ENCODE measurements around the gene ATP8A2.
"Not testable (repeated sequence)": the region's sequence is repeated elsewhere in the genome, so short reads cannot be mapped to it uniquely, and the experiment has no call there.

Gene ATP8A2

DNA sequence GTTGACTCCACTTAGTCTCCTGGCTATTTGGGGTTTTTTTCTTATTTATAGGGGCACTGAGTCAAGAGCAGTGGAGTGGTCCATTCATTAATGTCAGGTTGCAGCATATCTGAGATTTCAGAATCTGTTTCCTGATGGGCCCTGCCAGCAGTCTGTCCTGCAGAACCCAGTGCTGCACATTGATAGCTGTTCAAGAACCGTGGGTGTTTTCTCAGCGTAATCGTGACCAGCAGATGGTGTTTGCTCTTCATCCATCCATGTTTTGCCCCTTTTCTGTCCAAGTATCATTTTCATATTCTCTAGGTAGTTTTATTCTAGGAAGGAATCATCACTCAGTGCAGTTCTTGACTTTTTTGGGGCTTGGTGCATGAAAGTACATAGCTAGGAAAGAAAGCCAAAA lies 166.5 kb downstream of the ATP8A2 start:
- DNase-seq (ENCODE audit: low read depth in 1 of 2, low spot score in 1 of 2), result no peak

GRCh38 chr13:25541434-25542123 lies 169.8 kb downstream of the ATP8A2 start:
- DNase-seq (ENCODE audit: low read depth in 1 of 2, low spot score in 1 of 2), result no peak

DNA sequence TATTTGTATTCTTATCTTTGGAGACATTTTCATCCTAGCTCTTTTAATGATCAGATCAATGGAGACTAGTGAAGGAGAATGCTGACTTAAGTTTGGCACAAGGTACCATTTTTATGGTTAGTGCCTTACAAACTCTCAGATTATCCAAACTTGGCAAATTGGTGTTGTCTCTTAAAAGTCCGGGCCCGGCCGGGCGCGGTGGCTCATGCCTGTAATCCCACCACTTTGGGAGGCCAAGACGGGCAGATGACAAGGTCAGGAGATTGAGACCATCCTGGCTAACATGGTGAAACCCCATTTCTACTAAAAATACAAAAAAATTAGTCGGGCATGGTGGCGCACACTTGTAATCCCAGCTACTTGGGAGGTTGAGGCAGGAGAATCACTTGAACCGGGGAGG lies 177.2 kb downstream of the ATP8A2 start:
- DNase-seq (ENCODE audit: low read depth in 1 of 2, low spot score in 1 of 2), result not testable (repeated sequence)

DNA sequence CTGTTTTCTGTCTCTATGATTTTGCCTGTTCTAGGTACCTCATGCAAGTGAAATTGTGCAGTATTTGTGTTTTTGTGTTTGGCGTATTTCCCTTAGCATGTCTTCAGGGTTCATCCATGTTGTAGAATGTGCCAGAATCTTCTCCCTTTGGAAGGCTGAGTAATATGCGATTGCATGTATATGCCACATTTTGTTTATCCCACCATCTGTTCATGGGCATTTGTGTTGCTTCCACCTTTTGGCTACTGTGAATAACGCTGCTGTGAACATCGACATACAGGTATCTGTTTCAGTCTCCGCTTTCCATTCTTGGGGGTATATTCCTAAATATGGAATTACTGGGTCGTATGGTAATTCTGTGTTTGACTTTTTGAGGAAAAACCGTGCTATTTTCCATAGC lies 190.0 kb downstream of the ATP8A2 start:
- DNase-seq (ENCODE audit: low read depth in 1 of 2, low spot score in 1 of 2), result no peak

- DNase-seq (ENCODE audit: low read depth in 1 of 2, low spot score in 1 of 2), result no peak
These were observed 198.4 kb downstream of the ATP8A2 start for GRCh38 chr13:25570185-25570584.

- no peak for DNase-seq (ENCODE audit: low read depth in 1 of 2, low spot score in 1 of 2)
These were observed 199.5 kb downstream of the ATP8A2 start for GRCh38 chr13:25571237-25571636.

- DNase-seq (ENCODE audit: low read depth in 1 of 2, low spot score in 1 of 2), result not testable (repeated sequence)
These were observed 200.4 kb downstream of the ATP8A2 start for GRCh38 chr13:25572171-25572570.

- peak; percentile 39 to 42 for DNase-seq (ENCODE audit: low read depth in 1 of 2, low spot score in 1 of 2)
These were observed 202.9 kb downstream of the ATP8A2 start for GRCh38 chr13:25574437-25575411.

DNA sequence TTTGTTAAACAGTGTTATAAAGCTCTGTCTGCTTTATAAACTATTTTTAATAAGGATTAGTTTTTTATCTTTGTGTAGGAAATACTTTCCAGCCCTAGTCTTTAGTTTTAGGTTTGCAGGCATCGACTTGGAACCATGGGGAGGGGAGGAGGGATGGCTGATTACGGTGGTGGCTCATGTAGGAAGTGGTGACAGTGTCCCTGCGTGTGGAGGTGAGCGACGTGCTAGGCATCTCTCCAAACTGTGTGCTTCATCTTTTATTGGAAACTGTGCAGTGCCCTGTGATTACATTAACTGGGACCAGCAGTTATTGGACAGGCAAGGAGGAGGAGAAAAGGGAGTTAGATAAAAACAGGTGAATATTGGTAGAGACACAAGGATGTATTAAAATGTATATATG lies 203.8 kb downstream of the ATP8A2 start:
- no peak for DNase-seq (ENCODE audit: low read depth in 1 of 2, low spot score in 1 of 2)

GRCh38 chr13:25578526-25578925 lies 206.8 kb downstream of the ATP8A2 start:
- DNase-seq (ENCODE audit: low read depth in 1 of 2, low spot score in 1 of 2), result no peak

DNA sequence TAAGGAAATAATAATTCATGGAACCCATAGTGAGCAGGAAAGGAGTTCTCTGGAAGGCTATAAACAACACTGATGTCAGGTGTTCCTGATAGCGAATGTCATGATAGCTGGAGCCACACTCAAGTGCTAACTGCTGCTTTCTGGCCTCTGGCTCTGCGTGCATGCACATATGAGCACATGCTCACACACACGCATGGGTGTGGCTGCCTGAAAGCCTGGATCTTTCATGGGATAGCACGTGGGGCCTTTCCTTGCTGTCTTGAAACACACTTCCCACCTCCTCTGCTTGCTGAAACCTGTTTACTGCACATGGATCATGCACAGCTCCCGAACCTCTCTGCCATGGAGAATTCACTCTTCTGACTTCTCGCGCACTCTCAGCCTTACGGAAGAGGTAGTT lies 207.4 kb downstream of the ATP8A2 start:
- no peak for DNase-seq (ENCODE audit: low read depth in 1 of 2, low spot score in 1 of 2)

- DNase-seq (ENCODE audit: low read depth in 1 of 2, low spot score in 1 of 2), result no peak
These were observed 209.6 kb downstream of the ATP8A2 start for GRCh38 chr13:25581351-25581750.

GRCh38 chr13:25584087-25584486 lies 212.3 kb downstream of the ATP8A2 start:
- DNase-seq (ENCODE audit: low read depth in 1 of 2, low spot score in 1 of 2), result no peak

- no peak for DNase-seq (ENCODE audit: low read depth in 1 of 2, low spot score in 1 of 2)
These were observed 213.2 kb downstream of the ATP8A2 start for GRCh38 chr13:25585000-25585399.

- DNase-seq (ENCODE audit: low read depth in 1 of 2, low spot score in 1 of 2), result no peak
These were observed 215.7 kb downstream of the ATP8A2 start for GRCh38 chr13:25587326-25587980.

- DNase-seq (ENCODE audit: low read depth in 1 of 2, low spot score in 1 of 2), result no peak
These were observed 216.7 kb downstream of the ATP8A2 start for GRCh38 chr13:25588336-25589060.

DNA sequence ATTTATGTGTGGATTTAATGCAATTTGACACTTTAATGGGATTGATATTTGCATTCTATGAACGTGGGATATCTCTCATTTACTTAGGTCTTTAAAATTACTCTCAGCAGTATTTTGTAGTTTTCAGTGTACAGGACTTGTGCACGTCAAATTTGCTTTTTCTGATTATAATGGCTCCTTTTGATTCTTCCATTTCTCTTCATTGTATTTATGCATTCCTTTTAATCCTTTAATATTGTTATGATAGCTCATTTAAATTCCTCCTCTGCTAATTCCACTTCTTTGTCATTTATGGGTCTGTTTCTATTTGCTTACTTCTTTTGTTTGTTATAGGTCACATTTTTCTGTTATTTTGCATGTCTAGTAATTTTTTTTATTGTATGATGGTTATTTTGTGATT lies 226.6 kb downstream of the ATP8A2 start:
- DNase-seq (ENCODE audit: low read depth in 1 of 2, low spot score in 1 of 2), result no peak

- DNase-seq (ENCODE audit: low read depth in 1 of 2, low spot score in 1 of 2), result no peak
These were observed 230.4 kb downstream of the ATP8A2 start for GRCh38 chr13:25602176-25602575.

- DNase-seq (ENCODE audit: low read depth in 1 of 2, low spot score in 1 of 2), result no peak
These were observed 232.3 kb downstream of the ATP8A2 start for GRCh38 chr13:25604106-25604505.

DNA sequence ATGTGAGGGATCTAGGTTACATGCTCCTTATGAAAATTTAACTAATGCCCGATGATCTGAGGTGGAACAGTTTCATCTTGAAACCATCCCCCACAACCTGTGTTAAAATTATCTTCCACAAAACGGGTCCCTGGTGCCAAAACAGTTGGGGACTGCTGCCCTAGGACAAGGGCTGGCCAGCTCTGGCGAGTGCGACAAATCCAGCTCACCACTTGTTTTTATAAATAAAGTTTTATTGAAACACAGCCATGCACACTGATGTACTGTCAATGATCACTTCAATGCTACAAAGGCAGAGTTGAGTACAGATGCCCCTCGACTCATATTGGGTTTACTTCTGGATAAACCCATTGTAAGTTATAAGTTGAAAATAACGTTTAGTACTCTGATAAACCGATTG lies 235.3 kb downstream of the ATP8A2 start:
- no peak for DNase-seq (ENCODE audit: low read depth in 1 of 2, low spot score in 1 of 2)

DNA sequence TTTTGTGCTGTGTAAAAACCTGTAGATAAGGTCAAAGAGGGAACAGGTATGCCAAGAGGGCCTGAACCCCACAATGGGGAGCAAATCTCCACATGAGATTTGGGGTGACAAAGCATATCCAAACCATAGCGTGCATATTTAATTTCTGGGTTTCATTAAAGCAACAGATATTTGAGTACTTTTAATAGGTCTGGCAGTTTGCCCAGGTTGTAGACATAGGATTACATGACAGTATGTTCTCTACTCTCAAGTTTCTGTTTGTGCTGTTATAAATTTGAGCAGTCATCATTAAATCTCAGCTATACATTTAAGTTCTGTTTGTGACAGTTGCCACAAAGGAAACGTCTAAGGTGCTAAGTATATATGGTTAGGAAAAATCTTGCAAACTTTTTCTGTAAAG lies 236.4 kb downstream of the ATP8A2 start:
- no peak for DNase-seq (ENCODE audit: low read depth in 1 of 2, low spot score in 1 of 2)

Measured in stimulated activated CD4-positive, alpha-beta T cell treated with anti-CD3 and anti-CD28 coated beads, Interleukin-15, amount 100 ng/mL, for 1 hour (primary cell).